ENCODE results near the gene CNTNAP2. TPM values are rescaled to one million over a fixed set of nuclear protein-coding genes. Genes with fewer than 3 reads are reported as not detected.

The CNTNAP2 gene
- total and polyA plus RNA-seq, 2 of the 8 experiments (the other 6 are each of a cell fraction or from before 2014, with no cell fraction given) = 27.9 to 71.0 TPM

DNA sequence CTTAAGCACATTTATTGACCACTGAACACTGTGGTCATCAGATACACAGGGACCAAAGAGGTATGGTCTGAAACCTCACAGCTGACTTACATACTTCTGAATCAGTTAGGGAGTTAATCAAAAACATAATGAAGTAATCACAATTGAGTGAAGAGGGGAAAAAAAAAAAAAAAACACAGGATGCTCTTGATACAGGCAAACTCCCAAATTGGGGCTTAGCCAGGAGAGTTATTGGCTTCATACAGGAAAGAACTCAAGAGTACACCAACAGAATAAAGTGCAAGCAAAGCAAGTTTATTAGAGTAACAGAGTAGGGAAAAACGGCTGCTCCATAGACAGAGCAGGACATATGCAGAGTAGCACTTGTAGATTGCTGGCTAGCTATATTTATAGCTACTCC is 917.0 kb downstream of the CNTNAP2 start (continued):
- TF ChIP-seq RXRA (IDR thresholded peaks at IDR 0.05; ENCODE audit: insufficient read depth, low read depth, low read length) = no peak
